Right lung (tissue), 5 donors: ENCODE results near the gene AAK1. TPM values are rescaled to one million over a fixed set of nuclear protein-coding genes. Genes with fewer than 3 reads are reported as not detected.
A peak's percentile ranks its signal among the peaks of the same experiment; 100 is the strongest.
"Not testable (repeated sequence)": the region's sequence is repeated elsewhere in the genome, so short reads cannot be mapped to it uniquely, and the experiment has no call there.

Experiments used
- DNase-seq, 2 donors: peaks; one replicate each; pipeline ENCODE4 v3.0.0-alpha.2; 2013
- polyA plus RNA-seq, 5 donors: library from polyadenylated mRNA; unstranded; fragments of 120-200 nt; gene quantifications; one replicate each; pipeline versions ENCODE4 v1.2.1 to v1.2.3, GENCODE V29; 2013; ENCODE audit warnings: inconsistent platforms in 1 of 5, low replicate concordance in 1 of 5; ENCODE audit not compliant: insufficient read length in 5 of 5, insufficient read depth in 1 of 5

Gene AAK1
- polyA plus RNA-seq, 5 donors, result 15.9 to 19.9 (median 19.1) TPM

DNA sequence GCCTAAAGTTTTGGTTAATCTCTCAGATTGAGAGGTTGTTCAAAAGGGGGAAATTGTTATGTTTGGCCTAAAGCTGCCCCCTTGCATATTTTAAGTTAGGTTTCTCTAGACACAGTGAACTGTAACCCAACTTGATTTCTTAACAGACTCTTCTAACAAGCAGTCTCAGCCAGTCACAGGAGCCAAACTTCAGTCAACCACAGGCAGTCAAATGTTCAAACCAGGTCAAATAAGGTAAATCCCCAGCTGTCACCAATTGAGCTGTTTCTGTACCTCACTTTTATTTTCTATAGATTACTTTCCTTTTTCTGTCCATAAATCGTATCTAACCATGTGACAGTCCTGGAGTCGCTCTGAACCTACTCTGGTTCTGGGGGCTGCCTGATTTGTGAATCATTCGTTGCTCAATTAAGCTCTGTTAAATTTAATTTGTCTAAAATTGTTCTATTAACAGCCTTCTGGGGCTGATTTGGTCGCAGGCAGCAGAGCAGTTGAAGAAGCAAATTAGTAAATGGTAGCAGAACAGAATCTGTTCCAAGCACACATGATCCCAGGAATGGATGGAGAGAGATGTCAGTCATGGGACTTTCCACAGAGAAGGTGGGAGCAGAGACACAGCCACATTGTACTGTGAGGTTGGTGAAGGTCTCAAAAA, 189.9 kb downstream of the AAK1 start:
- no peak for DNase-seq

GRCh38 chr2:69452687-69453086, 190.9 kb downstream of the AAK1 start:
- DNase-seq, result no peak

GRCh38 chr2:69450735-69451416, 192.7 kb downstream of the AAK1 start:
- no peak for DNase-seq

- no peak for DNase-seq
These were observed 193.6 kb downstream of the AAK1 start for GRCh38 chr2:69449906-69450305.

GRCh38 chr2:69443673-69444072, 199.9 kb downstream of the AAK1 start:
- not testable (repeated sequence) for DNase-seq

GRCh38 chr2:69439499-69439898, 204.0 kb downstream of the AAK1 start:
- not testable (repeated sequence) for DNase-seq

- DNase-seq, result no peak
These were observed 205.0 kb downstream of the AAK1 start for GRCh38 chr2:69438580-69438979.

DNA sequence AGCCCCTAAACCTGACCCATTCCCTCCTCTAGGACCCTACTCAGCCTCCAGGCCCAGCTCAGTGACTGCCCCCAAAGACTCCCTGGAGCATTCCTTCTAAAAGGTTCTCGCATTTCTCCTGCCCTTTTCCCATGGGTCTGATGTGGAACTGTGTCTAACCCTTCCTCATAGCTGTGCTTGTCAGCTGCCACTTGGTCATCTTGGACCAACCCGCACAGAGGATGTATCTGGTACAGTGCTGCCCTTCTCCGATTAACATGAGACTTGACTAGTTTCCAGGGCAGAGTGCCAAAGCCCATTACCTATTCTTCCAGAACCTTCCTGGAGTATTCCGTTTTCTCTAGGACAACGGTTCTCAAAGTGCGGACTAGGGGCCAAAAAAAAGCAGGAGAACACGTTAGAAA, 205.8 kb downstream of the AAK1 start:
- no peak for DNase-seq

DNA sequence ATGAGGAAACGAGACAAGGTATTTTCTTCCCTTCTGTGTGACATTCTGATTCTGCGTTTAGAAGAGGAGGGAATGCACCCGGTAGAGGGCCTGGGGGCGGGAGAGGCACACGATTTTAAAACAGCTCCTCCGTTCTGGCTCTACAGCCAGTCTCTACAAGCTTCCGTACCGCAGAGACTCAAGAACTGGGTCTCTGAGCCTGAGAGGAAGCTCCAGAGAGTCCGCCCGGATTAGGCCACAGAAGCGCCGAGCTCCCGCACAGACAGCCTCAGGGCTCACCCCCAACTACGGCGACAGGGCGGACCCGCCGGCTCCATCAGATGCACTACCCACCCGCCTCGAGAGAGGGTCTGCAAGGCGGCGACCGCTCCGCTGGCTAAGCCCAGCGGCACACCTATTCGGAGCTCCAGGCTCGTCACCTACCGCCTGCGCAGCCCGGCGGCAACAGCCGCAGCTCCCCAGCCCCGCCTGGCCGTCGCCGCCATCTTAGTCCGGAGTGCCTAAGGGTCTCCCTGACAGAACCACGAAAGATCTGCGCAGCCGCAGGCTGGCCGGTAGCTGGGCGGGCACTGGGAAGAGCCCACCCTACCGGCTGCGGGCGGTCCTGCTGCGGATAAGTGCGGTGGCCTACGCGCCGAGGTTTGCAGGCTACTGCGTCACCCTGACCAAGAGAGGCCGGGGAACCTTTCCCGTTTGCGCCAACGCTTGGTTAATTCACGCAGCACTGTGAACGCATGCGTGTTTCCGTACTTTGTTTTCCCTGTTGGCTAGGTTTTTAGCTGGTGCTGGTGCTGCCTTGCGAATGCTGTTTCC, 206.4 kb downstream of the AAK1 start, which contains the start of gene NFU1:
Gene NFU1 (minus strand): TSS at position 498 of the 813 bp plus-strand sequence. CDS start 13 bp downstream, at position 485.
- peak; percentile 92 to 93 for DNase-seq

DNA sequence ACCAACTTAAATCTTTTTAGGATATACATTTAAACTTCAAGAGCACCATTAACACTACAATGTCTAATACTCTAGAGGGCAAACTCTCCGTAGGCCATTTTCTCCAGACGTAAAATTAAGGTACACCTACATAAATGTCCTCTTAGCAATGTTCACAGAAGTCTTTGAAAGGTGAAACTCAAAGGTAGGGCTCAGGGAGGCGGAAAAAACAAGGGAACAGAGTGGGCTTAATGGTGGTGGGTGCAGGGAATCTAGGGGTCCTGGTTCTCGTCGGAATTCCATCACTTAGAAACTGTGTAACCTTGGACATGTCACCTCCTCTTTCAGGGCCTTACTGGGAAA, 207.0 kb downstream of the AAK1 start:
- no peak for DNase-seq

DNA sequence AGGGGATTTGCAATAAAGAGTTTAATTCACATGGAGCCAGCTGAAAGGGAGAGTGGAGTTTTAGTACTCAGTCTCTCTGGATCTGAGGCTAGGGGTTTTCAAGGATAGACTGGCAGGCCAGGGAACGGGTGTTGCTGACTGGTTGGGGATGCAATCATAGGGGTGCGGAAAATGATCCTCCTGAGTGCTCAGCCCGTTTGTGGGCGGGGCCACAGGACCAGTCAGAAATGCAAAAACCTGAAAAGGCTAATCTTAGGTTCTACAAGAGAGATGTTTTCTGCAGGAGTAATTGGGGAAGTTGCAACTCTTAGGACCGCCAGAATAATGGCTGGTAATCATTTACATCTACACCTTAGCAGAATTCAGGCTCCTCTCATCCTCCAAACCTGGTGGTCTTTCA, 208.8 kb downstream of the AAK1 start:
- no peak for DNase-seq

DNA sequence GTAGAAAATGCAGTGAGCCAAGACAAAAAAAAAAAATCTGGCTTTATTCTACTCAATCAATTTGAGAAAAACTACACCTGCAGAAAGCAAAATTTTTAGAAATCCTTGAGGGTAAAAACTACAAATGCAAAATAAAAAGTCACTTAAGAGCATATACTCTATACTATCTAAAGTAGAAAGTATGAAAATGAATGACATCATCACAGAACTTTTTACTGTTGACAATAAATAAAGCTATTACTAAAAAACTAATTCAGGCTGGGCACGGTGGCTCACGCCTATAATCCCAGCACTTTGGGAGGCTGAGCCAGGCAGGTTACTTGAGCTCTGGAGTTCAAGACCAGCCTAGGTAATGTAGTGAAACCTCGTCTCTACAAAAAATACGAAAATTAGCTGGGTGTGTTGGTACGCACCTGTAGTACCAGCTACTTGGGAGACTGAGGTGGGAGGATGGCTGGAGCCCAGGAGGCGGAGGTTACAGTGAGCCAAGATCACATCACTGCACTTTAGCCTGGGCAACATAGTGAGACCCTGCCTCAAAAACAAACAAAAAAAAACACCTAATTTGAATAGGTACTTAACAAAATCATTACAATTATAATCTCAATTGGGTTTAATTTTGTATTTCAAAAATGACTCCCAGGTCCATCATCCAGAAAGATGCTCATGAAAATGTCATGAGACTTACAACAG, 213.9 kb downstream of the AAK1 start:
- no peak for DNase-seq

- DNase-seq, result no peak
These were observed 214.6 kb downstream of the AAK1 start for GRCh38 chr2:69428981-69429380.

DNA sequence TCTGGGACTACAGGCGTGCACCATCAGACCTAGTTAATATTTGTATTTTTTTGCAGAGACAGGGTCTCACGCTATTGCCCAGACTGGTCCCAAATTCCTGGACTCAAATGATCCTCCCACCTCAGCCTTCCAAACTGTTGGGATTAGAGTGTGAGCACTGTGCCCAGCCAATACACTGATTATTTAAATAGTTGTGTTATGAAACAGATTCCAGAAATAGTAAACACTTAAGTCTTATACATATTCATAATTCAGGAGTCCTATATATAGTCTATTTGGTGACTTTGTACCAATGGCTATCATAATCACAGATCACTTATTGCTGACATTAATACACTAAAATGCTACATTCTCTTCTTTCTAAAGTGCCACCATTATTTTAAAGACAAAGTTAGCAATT, 219.1 kb downstream of the AAK1 start:
- DNase-seq, result no peak

- DNase-seq, result no peak
These were observed 221.3 kb downstream of the AAK1 start for GRCh38 chr2:69422198-69422597.

GRCh38 chr2:69419111-69419510, 224.4 kb downstream of the AAK1 start:
- not testable (repeated sequence) for DNase-seq

DNA sequence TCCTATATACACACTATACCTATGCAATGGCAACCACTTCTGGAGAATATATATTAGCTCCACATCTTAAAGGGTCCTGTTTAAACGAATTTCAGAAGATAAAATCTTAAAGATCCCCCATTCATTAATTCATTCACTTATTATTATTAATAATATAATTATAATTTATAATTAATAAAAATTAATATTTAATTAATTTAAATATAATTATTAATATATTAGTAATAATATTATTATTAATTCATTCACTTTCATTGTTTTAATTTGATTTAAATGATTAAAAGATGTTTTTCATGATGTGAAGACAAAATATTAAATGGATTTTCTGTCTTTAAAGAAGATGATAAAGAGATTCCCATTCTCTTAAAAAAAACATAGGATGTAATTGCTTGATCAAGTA, 227.4 kb downstream of the AAK1 start:
- no peak for DNase-seq

Other genes with a start within 250 kb of the AAK1 start
- 10 to 100 TPM; 43.5 to 54.1 (median 49.5) TPM for gene NFU1, start 206.3 kb downstream of the AAK1 start, polyA plus RNA-seq
- gene ANXA4, start 98.4 kb upstream of the AAK1 start, polyA plus RNA-seq, result 100 to 1,000 TPM in 1 of 5 donors, 10 to 100 TPM in 4; 77.3 to 102 (median 85.8) TPM
- 10 to 100 TPM; 20.3 to 29.1 (median 27.1) TPM for gene GMCL1, start 185.9 kb upstream of the AAK1 start, polyA plus RNA-seq